Activated CD4-positive, alpha-beta T cell treated with anti-CD3 and anti-CD28 coated beads for 48 hours (primary cell): ENCODE measurements around the gene LRP8.
"Not testable (repeated sequence)": the region's sequence is repeated elsewhere in the genome, so short reads cannot be mapped to it uniquely, and the experiment has no call there.

Source experiments
- DNase-seq: peaks from one replicate; pipeline ENCODE4 v3.0.0-alpha.2; 2020

The LRP8 gene

DNA sequence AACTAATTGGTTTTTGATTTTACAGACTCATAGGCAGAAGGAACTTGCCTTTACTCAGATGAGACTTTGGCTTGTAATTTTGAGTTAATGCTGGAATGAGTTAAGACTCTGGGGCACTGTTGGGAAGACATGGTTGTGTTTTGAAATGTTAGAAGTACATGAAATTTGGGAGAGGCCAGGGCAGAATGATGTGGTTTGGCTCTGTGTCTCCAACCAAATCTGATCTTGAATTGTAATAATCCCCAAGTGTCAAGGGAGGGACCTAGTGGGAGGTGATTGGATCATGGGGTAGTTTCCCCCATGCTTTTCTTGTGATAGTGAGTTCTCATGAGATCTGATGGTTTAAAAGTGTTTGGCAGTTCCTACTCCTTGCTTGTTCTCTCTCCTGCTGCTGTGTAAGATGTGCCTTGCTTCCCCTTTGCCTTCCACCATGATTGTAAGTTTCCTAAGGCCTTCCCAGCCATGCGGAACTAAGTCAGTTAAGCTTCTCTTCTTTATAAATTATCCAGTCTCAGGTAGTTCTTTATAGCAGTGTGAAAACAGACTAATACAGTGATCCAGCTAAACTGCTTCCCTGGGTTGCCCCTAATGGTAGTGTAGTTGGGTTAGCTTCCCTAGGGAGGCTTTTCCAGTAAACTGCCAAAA is 121.0 kb downstream of the LRP8 start:
- no peak for DNase-seq

DNA sequence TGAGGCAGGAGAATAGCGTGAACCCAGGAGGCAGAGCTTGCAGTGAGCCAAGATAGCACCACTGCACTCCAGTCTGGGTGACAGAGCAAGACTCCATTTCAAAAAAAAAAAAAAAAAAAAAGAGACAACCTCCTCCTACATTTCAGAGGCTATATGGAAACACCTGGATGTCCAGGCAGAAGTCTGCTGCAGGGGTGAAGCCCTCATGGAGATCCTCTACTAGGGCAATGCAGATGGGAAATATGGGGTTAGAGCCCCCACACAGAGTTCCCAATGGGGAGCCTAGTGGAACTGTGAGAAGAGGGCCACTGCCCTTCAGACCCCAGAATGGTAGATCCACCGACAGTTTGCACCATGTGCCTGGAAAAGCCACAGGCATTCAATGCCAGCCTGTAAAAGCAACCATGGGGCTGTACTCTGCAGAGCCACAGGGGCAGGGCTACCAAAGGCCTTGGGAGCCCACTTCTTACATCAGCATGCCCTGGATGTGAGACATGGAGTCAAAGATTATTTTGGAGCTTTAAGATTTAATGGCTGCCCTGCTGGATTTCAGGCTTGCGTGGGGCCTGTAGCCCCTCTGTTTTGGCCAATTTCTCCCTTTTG is 121.7 kb downstream of the LRP8 start:
- DNase-seq: not testable (repeated sequence)

DNA sequence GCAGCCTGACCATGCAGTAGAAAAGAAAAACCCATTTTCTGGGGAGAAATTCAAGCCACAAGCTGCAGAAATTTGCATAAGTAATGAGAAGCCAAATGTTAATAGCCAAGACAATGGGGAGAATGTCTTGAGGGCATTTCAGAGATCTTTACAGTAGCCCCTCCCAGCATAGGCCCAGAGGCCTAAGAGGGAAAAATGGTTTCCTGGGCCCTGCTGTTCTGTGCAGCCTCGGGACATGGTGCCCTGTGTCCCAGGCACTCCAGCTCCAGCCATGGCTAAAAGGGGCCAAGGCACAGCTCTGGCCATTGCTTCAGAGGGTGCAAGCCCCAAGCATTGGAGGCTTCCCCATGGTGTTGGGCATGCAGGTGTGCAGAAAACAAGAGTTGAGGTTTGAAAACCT is 122.4 kb downstream of the LRP8 start:
- DNase-seq: not testable (repeated sequence)

DNA sequence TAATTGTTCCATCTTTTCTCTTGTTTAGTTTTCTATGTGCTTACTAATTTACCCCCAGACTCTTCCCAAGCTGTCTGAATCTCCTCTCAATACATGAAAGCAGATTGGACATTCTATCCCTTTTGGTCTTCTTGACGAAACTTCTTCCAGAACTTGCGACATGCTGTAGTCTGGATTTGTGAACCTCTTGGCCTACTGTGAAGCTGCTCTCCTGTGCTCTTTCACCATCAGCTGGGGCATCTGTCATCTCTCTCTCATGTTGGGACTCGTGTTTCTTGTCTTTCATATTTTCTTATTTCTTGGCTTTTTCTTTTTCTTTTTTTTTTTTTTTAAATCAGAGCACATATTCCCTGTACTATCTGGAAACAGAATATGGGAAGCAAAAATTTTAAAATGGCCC is 124.4 kb downstream of the LRP8 start:
- no peak for DNase-seq

DNA sequence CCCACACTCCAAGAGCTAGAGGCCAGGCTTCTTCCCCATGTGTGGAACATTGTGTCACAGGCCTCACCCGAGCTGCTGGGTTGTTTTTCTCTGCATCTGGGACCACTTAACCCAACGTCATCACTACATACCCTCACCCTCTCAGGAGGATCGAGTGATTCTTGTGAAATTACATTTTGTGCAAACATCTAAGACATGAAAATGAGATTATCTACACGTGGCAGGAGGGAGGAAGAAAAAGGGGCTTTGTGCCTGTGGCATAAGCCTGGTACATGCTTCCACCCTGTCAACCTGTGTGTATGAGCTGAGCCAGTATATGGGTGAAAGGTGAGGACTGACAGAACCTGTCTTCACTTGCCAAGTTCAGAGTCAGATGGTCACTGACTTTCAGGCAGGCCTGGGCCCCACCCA is 129.6 kb downstream of the LRP8 start:
- no peak for DNase-seq

GRCh38 chr1:53197291-53198200 is 130.3 kb downstream of the LRP8 start:
- DNase-seq: no peak

- DNase-seq: peak; percentile 95
Observed at GRCh38 chr1:53196485-53197290, 131.2 kb downstream of the LRP8 start, which contains the start of gene CPT2. Gene CPT2 (plus strand): TSS chr1:53196824. CDS start chr1:53196944, 120 bp downstream.

DNA sequence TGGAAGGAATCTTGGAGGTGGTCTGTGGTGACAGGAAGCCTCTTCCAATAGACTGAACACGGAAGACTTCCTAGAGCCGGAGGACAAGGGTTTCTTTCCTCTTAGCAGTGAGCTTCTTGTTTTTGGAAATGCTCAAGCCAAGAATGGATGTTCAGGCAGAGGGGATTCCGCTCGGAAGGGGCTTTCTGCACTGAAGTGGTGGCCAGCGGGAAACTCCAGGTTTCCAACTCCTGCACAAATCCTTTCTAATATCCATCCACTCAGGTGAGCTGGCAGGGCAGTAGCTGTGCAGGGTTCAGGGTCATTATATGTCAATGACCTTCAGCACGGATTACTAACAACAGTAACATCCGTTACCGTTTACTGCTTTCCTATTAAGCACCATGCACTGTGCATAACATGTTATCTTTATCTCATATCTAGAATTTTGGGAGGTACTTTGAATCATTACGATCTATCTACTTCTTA is 131.8 kb downstream of the LRP8 start:
- no peak for DNase-seq

GRCh38 chr1:53195246-53196016 is 132.4 kb downstream of the LRP8 start:
- no peak for DNase-seq
